GM18858 (cell line): Measurements from ENCODE around the gene TSEN34.
A peak's percentile ranks its signal among the peaks of the same experiment; 100 is the strongest.

Experiments
- ATAC-seq: cut with Tn5 transposase; IDR thresholded peaks from one replicate; pipeline ENCODE4 v1.9.1; 2021; ENCODE audit not compliant: unreplicated experiment

The TSEN34 gene

DNA sequence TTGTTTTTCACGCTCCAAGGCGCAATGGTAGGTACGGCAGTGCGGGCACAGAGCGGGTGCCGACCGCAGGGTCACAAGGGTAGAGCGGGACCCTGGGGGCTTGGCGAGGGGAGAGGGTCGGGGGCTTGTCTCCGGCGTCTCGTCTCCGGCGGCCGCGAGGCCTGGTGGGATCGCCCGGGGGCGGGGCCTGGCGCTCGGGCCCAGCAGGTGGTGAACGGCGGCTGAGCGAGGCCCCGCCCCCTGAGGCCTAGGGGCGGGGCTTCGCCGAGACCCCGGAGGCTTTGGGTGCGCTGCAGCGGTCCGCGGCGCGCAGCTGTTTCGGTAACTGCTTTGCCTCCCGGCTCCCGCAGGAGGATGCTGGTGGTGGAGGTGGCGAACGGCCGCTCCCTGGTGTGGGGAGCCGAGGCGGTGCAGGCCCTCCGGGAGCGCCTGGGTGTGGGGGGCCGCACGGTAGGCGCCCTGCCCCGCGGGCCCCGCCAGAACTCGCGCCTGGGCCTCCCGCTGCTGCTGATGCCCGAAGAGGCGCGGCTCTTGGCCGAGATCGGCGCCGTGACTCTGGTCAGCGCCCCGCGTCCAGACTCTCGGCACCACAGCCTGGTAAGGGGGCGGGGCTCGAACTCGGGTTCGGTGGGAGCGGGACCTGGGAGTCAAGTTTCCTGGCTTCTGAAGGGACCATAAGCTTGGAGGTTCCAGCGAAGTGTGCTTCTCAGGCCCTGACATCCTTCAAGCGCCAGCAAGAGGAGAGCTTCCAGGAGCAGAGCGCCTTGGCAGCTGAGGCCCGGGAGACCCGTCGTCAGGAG is at the start of gene TSEN34:
Gene TSEN34 (plus strand): TSS at position 298 of the 800 bp plus-strand sequence. CDS start 57 bp downstream, at position 355.
- peak; percentile 15 for ATAC-seq

DNA sequence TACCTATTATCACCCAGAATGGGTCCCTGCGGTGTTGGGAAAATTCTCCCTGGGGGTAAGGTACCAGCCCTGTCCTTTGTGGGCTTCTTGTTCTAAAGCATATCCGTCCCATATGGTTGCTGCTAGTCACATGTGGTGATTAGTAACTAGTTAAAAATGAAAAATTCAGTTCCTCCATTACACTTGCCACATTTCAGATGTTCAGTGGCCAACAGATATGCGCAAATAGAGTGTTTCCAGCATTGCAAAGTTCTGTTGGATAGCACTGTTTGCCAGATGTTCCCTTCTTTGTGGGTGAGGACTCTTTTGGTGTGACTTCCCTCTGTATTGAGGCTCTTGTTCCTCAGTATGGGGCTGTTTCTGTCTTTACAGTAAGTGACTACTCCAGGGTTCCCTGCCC is 49.8 kb upstream of the TSEN34 start:
- no peak for ATAC-seq

DNA sequence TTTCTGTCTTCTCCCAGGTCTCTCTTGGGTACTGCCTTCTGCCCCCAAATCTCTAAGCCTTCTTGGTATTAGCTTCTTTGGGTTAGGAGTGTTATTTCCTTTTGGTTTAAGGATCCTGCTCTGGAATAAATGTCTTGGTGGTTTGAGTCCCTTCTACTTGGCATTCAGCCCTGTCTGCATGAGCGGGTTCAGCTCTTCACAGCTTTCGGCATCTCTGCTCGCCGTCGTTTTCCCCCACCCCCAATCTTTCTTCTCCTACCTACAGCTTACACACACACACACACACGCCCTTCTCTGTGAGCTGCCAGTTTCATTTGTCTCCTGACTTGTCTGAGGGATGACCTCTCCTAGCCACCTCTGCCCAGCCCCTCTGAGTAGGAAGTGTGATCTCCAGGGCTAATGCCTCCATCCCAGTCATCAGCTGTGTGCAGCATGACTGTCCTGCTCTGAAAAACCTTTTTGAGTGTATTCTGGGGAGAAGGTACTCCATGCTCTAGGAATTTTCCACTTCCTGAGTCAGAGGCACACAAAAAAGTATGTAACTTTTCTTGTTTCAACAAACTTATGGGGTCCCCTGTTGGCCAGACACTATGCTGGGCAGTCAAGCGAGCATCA is 48.8 kb upstream of the TSEN34 start:
- no peak for ATAC-seq

DNA sequence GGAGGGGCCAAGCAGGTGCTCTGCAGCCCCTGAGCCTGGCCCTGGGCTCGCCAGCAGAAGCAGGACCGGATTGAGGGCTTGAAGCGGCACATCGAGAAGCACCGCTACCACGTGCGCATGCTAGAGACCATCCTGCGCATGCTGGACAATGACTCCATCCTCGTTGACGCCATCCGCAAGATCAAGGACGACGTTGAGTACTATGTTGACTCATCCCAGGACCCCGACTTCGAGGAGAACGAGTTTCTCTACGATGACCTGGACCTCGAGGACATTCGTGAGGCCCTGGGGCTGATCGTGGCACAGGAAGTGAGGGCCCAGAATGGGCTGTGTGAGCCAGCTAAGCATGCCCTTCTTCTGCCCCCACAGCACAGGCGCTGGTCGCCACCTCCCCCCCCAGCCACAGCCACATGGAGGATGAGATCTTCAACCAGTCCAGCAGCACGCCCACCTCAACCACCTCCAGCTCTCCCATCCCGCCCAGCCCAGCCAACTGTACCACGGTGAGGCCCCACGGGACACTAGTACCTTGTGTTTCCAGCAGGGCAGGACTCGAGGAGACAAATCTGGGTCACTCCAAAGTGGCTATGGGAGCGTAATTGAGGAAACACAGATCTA is 45.5 kb upstream of the TSEN34 start:
- no peak for ATAC-seq

DNA sequence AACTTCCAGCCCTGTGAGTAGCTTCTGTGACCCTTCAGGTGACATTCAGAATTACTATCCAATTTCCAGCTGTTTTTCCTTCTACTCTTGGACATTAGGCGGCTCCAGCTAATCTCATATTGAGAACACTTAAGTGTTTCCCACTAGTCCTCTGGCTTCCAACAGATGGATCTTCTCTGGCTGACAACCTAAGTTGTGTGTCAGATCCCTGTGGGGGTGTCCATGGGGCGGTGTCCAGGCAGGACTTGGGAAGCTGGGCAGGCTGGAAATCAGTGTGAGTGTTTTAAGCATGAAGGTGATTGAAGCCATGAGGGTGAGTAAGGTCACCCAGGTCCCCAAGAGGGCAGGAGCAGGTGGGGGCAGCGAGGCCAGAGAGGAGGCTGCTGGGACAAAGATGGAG is 43.4 kb upstream of the TSEN34 start:
- ATAC-seq, result no peak

DNA sequence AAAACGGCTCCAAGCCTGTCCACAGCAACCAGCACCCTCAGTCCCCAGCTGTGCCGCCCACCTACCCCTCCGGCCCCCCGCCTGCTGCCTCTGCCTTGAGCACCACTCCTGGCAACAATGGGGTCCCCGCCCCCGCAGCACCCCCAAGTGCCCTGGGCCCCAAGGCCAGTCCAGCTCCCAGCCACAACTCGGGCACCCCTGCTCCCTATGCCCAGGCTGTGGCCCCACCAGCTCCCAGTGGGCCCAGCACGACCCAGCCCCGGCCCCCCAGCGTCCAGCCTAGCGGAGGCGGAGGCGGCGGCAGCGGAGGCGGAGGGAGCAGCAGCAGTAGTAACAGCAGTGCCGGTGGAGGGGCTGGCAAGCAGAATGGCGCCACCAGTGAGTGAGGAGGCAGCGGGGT is 43.0 kb upstream of the TSEN34 start:
- ATAC-seq, result no peak

DNA sequence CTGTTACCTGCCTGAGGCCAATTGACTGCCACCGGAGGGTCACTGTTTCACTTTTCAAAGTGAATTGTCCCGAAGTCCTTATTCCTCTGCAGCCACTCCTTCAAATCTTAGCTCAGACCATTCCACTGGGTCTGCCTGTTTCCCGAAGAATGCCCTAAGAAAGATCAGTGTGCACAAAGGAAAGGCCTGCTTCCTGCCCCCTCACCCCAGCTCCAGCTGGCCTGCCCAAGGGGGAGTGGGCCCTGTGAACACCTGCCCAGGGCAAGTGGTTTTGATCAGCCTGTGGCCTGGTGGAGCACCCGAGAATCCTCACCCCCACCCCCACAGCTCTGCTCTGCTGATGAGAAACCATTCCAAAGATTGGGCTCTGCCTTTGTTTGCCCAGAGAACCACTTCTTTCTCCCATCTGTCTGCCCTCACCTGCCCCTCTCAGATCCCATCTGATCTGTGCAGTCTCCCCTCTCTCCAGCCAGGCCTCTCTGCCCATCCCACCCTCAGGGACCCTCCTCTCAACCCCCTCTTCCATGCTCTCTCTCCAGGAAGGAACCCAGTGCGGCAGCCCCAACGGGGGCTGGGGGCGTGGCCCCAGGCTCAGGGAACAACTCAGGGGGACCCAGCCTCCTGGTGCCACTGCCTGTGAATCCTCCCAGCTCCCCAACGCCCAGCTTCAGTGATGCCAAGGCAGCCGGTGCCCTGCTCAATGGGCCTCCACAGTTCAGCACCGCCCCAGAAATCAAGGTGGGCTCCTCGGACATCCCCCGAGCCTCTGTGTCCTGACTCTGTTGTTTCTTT is 41.9 kb upstream of the TSEN34 start:
- ATAC-seq, result no peak

DNA sequence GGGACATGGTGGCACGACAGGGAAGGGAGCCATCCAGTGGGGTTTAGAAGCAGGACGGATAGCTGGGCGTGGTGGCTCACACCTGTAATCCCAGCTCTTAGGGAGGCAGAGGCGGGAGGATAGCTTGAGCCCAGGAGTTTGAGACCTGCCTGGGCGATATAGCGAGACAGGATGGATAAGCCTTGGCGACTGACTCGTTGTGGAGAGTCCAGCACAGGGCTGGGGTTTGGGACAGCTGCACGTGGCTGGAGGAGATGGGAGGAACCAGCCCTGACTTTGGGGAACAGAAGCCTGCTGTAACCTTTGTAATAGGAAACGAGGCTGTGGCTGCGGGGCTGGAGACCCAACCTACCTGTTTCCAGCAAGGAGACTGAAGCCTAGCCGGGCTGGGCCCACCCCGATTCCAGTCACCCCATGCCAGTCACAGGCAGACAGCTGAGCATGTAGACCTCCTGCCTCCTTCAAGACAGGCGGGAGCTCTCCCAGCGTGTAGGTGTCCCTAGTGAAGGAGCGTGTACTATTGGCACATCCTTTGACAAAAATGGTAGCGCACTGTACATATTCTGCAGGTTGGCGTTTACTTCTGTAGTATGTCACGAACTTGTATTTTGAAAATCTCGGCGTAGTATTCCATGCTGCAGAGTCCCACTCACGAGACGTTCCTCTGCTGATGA is 39.6 kb upstream of the TSEN34 start:
- no peak for ATAC-seq

DNA sequence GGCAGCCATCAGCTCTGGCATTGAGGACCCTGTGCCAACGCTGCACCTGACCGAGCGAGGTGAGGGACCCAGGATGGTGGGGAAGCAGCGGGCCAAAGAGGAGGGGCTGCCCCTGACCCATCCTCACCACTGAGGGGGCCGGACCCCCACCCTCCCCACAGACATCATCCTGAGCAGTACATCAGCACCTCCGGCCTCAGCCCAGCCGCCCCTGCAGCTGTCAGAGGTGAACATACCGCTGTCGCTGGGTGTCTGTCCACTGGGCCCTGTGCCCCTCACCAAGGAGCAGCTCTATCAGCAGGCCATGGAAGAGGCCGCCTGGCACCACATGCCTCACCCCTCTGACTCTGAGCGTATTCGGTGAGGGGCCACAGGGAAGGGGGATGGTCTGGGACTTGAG is 38.8 kb upstream of the TSEN34 start:
- ATAC-seq, result no peak

DNA sequence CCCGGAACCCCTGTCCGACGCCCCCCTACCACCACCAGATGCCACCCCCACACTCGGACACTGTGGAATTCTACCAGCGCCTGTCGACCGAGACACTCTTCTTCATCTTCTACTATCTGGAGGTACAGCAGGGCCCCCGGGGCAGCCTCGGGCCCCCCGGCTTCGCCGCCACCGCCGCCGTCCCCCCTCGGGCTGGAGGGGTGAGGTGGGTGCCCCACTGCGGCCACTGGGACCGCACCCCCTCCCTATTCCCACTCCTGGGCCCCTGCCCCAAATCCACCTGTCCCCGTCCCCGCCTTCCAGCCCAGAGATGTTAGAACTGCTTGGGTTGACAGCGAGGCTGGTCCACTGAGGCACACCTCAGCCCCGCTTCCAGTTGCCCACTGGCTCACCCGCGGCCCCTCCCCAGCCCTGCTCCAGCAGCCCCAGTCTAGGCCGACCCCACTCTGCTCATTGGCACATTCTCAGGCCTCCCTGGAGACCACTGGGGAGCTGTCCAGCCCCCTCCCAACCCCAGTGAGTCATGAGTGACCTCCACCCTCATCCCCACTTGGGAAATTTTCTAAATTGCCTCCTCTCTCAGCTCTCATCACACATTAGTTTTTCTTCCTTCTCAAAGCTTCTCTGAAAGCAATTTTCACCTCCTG is 38.1 kb upstream of the TSEN34 start:
- no peak for ATAC-seq

DNA sequence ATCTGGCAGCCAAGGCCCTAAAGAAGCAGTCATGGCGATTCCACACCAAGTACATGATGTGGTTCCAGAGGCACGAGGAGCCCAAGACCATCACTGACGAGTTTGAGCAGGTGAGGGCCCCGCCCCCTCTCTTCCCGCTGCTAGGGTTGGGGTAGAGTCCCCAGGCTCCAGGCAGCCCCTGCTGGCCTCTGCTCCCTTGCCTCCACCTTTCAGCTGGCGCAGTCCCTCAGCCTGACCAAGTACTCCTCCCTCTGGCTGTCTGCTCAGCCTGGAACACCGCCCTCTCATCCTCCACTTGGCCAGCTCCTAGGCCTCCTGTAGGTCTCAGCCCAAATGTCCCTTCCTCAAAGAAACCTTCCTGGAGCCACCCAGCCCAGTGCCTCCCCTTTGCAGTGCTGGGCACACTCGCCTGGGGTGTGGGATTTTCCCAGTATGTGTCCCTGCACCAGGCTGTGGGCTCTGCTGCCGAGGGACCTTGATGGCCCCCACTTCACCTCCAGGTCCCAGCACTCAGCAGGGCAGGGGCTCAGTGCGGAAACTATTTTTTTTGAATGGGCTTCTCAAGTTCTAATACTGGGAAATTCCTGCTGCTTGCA is 37.3 kb upstream of the TSEN34 start:
- no peak for ATAC-seq

DNA sequence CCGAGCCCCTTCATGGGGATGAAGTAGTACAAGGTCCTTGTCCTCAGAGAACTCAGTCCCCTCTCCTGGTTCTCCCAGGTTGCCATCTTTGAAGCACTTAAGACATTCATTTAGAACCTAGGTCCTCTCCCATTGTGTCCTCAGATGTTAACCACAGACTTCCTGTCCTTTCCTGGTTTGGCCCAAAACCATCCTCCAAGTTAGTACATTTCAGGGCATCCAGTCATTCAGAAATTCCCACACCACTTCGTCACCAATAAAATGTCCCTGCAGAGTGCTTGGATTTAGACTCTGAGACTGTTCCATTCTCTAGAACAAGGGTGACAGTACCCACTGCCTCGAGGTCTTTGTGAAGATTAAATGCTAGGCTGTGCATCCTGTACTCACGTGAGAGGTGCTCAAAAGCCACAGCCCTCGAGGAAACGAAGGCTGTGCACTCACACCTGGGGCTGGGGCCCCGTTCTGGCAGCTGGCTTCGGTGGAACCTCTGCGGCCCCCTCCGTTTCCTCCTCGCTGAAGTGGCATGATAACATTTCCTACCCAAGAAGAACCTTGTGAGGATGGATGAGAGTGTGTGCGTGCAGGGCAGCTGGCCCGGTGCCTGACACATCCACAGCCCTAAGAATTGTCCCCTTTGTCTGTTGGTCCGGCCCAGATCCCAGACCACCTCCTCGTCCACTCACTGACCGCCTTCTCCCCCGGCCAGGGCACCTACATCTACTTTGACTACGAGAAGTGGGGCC is 36.3 kb upstream of the TSEN34 start:
- ATAC-seq, result no peak

DNA sequence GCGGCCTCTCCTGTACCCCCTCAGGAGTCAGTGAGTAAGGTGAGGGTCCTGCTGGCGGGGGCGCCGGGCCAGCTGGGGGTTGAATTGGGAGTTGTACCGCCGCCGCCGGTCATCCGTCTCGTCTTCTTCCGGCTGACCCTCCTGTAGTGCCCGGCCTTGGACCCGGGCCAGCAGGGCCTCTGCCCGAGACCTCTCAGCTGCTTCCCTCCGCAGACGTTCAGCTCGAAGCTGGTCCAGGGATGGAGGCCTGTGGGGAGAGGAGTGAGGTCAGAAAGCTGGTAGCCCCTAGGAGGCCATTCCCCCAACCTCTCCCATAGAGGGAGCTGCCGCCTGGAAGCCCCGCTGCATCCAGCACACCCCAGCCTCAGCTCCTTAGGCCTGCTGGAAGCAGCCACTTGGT is 35.4 kb upstream of the TSEN34 start:
- no peak for ATAC-seq

DNA sequence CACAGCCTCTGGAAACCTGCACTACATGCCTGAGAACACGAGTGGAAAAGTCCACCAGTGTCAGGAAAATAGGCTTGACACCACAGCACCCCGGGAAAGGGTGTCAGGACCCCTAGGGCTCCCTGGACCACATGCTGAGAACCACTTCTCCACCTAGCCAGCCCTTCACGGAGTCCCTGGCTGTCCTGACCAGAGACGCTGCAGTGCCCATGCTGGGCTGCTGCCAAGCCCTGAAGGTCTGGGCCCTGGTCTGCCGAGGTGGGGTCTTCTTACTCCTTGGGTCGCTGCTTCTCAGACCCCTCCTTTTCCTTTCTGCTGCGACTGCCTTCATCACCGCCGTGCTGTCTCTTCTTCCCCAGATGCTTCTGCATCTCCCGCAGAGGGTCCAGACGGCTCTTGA is 34.6 kb upstream of the TSEN34 start:
- ATAC-seq, result no peak

DNA sequence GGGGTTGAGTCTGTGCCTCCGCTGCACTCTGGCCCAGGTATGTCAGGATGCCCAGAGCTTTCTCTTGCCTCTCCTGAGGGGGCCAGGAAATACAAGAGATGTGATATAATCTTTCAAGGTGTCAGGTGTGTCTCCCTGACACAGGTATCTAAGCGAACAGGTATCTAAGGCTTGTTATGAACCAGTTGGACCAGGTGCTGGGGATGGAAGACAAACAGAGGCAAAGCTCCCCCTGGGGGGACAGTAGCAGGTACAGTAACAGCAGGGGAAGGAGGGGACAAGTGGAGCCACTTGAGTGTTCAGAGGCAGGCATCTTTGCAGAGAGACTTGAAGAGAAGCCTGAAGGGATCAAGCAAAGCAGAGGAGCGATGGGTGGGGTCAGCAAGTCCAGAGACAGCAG is 34.2 kb upstream of the TSEN34 start:
- ATAC-seq, result no peak

DNA sequence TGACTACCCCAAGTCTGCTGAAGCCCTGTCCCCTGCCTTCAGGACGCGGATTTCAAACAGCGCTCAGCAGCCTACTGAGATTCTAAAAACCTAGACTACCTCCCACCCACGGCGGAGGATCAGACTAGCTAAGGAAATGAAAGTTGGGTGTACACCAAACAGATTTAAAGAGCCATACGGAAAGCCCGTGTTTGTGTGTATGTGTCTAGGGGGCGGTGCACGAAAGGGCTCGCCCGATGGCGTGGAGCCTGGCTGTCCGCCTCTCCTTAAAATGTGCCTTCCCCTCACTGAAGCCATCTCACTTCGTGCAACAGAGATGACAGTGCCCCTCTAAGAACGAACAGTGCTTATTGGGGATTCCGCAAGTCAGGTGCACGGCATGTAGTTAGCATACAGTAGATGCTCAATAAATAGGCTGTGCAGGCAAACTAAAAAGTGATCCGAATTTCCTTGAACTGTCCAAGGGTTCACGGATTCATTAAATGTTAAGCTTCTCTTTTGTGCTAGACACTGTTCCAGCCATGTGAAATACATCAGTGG is 32.2 kb upstream of the TSEN34 start:
- no peak for ATAC-seq

DNA sequence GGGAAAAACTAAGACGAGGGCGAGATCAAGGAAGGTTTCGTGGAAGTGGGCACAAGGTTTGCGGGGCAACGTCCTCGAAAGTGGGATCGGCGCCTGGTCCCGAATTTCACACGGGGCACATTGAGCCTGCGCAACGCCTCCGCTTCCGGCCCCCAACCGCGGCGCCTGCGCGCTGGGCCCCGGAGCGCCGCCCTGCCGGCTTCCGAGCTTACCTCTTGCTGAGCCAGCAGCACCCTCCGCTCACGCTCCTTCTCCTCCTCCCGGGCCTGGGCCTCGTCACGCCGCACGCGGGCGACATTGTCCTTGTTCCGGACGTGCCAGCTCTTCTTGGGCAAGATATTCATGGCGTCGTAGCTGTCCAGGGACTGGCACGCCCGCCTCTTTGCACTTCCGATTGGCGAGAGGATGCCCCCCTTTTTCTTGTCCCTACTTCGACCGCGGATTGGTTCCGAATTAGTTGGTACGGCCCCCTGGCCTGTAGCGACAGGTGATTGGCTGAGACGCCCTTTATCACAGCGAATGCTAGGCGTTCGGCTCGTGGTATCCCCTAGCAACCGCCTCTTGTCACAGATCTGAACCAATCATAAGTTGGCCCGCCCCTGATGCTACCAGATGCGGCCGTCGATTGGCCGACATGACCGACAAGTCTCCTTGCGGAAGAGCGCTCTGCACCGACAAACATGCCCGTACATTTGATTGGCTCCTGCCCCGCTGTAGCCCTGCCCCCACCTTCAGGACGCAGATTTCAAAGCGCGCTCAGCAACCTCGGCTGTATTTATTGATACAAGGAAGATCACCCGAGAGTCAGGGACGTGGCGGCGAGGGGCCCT is 31.5 kb upstream of the TSEN34 start, which contains the start of gene LENG1:
Gene LENG1 (minus strand): TSS at position 370 of the 830 bp plus-strand sequence. CDS start 26 bp downstream, at position 344.
- ATAC-seq, result peak; percentile 86

DNA sequence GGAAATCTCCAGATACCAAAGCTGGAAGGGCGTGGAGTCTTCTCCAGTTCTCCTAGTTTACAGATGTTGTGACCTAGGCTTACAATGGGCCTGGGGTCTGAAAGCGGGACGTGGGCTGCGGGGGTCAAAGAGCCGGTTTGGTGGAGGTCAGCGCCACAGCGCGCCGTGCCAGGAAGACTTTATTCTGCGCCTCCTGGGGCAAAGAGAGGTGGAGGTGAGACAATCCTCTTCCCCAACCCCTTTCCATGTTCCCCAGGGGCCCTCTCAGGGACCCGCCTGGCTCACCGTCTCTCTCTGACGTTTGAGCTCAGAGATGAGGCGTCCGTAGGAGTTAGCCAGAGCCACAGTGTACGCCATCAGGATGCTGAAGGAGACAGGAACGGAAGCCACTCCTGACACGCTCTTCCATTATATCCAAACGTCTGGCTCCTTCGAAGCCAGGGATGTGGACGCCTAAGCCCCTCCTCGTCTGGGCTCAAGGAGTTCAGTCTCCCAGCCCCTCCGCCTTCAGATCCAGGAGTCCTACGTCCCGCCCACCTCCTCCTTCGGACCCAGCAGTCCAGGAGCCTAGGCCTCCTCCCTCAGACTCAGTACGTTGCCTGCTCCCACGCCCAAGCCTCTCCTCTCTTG is 30.8 kb upstream of the TSEN34 start:
- no peak for ATAC-seq
